Right kidney (tissue), 1 donor: ENCODE data around the gene FOXG1.
A peak's percentile ranks its signal among the peaks of the same experiment; 100 is the strongest.

Source experiments
- DNase-seq: peaks from one replicate; pipeline ENCODE4 v3.0.0-alpha.2; 2016

Gene FOXG1

DNA sequence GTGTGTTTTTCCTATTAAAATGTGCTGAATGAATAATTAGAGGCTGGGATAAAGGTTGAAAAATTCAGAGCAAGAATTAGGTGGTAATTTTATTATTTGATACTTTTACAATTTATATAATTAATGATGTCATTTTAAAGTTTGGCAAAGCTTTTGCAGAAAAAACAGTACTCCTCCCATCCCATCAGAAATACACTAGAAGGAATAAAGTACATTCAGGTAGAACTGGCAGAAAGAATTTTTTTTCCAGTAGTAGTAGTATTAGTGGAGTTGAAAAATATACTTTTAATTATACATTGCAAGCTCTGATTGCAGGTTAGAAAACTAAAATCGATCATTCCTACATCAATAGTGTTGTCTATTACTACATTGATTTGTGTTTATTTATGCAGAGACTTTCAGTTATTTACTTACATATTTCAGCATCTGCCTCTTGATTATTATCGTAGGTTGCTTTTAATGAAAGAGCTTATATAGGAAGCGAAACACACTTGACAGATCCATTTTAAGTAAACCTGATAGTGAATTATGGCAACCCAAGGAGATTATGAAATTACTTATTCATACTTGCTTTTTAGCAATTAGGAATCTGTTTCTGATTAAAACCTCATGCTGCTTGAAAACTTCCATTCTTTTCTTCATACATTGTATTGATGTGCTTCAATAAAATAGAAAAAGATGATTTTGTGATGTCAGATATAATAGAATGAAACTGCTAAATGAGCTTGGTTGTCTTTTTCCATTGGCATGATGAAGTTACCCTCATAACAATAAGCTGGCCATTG, 10.1 kb downstream of the FOXG1 start:
- peak; percentile 2 for DNase-seq

DNA sequence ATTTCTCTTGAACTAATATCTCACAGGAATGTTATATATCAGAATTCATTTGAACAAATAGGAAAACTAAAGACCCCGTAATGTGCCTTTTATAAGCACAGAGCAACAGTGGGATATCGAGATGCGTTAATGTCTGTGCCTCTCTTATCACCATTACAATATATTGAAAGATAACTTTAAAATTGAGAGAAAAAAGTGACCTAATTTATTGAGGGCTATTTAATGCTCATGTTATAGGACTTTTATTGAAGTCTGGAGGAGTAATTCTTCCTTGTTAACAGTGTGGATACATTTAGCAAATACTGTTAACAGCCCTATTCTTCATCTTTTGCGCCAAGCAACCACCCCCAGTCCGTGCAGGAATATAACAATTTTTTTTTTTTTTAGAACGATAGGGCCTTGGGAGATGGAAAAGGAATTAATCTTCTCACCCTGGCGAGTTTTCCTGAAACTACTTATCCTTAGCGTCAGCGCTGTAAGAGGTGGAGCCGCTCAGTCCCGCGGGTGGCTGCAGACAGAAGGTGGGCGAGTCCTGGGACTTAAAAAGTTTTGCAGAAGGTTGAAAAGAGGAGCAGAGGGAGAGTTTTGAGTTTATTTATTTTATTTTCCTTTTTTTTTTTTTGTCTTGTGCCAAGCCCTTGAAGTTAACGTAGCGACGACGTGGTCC, 11.0 kb downstream of the FOXG1 start:
- DNase-seq = peak; percentile 32

DNA sequence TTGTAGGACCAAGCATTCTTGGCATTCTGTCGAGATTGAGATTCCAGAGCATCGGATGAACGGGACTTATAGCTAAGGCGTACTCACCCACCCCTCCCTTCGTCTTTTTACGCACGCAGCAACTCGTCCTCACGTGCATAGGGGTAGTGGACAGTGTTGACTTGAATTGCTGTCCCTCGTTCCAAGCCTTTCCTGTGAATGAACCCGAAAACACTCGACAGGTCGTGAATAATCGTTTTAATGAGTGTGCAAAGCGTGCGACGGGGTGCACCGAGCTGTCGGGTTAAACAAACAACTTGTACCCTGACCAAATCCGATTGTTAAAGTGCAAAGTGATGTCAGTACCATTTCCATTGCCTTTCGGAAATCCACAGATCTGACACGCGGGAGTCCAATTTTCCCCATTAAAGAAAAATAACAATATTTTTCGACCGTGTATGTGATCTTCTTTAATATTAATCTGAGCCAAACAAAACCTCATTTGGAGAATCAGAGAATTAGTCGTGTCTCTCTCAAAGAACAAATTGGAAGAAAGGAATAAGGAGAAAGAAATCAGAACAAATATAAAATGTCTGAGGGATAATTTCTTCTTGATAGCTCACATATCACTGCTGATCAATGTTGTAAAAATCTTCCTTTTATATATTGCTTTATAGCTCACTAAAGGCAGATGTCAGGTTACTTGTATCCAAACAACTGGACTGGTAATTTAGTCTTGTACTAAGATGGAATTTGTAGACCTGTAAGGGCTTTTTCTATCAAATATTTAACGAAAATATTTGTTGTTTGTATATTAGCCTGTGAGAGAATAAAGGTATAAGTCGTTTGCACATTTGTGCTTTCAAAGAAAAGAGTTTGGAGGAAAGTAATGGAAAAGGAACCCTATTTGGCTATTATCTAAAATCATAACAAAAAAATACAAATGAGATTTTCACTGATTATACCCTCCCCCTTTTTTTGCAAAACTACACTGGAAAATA, 11.8 kb downstream of the FOXG1 start:
- DNase-seq = peak; percentile 55

DNA sequence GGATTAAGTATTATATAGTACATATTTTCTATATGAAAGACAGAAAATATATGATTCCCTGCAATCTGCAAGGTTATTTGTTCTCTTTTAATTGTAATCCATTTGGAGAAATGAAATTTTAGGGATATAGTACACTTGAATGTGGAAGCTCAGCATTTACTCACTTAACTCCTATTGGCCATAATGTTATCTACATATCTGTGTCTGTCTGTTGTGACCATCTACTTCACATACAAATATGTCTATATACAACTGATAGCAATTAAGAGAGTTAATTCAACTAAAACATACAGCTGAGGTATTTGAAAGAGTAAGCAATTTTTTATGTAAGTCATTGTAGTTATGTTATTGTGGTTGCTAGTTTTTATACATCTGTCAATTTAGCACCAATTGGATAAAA, 12.9 kb downstream of the FOXG1 start:
- DNase-seq = no peak

DNA sequence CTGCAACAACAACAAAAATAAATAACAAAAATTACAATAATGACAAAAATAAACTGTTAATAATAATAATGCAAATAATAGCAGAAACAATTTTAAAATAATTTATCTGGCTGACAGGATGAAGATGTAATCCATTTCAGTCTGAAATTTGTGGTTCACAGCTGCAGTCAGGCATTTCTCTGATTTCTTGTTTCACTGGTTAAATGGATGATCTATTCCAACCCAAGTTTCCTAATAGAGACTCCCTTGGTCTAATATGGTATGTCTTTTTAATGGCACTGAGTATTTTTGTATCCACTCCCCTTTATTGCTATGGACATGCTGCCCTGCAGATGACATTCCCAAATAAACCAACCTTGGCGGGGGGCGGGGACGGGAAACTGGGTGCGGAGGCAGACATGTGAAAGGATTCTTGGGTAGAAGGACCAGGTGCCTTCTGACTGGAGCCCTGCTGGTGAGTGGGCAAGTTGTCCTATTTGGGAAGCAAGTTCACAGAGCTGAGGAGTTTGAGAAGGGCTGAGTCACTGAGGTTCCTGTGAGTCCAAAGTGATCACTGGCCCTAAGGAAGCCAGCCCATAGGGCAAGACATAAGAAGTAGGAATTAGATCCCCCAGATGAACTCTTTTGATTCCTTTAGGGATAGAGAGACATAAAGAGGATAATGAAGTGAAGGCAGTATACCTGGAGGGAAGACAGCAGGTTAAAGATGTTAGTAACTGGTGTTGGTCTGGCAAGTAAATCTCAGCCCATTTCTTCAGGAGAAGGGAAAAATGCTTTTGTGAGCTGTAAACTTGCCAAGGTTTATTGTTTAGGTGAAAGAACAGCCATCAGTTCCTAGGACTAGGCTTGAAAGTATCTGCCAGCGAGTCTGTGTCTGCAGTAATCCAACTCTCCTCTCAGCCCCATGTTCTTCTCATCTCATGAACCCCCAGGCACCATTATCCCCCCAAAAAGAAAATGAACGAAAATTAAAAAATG, 14.5 kb downstream of the FOXG1 start:
- DNase-seq = peak; percentile 14

DNA sequence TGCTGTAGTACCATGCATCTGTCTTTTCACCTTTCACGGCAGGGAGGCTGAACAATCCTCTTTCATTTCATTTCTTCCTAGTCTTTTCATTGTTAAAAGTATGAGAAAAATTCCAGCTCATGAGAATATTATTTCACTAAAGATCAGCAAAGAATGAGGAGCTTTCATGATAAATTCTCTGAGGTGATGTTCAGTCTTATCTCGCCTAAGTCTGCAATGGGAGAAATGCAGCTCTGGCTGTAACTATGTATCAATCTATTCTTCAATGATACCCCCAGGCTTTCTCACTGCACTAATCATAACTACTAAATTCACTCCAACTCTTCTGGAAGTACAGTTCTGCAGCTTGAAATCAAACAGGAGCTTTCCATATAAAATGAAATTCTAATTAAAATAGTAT, 15.7 kb downstream of the FOXG1 start:
- no peak for DNase-seq

DNA sequence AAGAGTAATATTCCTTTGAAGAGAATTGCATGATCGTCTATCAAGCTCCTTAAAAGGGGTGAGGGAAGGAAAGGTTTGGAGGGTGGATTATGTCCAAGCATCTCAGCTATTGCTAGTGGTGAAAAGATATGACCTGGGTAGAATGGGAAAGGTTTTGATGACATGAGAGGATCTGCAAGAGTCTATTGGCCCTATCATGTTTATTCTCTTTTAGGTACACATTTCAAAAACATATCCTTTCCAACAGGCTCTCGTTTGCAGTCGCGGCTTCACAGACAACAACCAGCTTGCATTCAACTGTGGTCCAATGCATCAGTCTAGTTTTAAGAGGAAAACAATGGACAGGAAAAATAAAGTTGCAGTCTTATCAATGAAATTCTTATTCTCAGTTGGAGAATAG, 17.1 kb downstream of the FOXG1 start:
- DNase-seq = no peak

DNA sequence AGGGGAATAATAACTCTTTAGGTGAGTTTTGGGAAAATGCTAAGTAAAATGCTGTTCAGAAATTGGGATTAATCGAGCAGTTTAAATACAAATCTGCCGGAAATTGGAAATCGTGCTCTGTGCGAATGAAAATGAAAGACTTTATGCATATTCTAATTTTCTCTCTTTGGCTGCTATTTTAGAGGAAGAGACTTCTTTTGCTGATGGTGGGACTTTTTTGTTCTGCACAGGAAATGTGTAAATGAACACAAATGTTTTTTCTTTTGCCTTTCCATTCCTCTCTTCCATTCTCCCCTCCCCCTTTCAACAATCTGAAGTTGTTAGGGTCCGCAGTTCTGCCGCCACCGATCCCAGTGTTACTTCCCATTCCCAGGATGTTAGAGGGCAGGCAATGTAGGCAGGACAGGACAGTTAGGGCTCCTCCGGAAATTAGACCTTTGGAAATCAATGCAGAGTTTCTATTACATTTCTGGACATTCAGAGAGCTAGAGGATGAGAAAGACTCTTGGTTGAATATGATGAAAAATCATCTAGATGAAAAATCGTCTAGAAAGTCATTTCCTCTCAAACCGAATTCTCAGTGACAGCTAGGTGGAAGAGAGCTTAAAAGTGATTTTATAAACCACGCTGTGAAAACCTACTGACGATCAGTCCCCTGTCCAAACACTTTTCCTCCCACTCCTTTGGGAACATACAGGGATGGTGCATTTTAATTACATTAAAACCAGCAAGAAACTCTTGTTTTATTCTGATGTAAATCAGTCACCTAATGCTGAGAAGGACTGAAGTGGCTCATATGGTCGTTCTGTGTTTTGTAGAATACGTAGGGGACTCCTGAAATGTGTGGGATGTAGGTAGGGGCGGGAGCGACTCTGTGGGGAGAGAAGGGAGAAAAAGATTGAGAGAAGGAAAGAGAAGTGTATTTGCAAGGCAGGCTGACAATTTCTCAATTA, 17.8 kb downstream of the FOXG1 start:
- peak; percentile 22 for DNase-seq

DNA sequence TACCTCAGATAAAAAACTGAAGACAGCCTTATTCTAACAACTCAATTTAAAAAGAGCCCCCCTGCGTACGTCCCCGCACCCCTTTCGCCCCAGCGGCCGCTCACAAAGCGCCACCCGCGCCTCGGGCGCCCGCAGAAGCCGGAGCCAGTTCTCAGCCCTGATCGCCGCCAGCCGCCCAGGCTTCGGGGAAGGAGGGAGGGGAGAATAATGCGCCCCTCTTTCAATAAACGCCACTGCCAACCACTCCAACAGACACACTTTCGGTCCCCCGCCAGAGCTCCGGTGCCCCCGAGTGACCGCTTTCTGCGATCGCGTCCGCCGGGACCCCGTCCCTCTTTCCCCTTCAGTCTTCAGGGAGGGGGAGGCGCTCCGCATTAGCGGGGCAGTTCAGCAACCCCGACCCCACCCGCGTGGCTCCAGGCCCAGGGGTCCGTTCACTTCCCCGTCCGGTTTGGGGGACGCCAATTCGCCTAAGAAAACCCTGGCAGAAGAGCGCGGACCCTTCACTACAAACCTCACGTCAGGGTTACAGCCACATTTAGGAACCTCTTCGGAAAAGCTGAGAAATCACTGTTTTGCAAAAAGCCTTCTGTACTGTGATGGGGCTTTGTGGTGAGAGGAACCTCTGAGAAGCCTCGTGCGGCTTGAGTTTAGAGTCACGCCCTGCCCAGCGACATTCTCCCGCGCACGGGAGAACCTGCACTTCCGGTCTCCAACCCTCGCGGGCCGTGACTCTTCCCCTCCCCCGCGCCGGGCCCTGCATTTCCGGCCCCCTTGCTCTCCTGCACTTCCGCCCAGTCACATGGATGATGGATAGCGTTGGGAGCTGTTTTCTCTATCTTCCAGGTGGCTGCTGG, 18.7 kb downstream of the FOXG1 start:
- DNase-seq = peak; percentile 61

DNA sequence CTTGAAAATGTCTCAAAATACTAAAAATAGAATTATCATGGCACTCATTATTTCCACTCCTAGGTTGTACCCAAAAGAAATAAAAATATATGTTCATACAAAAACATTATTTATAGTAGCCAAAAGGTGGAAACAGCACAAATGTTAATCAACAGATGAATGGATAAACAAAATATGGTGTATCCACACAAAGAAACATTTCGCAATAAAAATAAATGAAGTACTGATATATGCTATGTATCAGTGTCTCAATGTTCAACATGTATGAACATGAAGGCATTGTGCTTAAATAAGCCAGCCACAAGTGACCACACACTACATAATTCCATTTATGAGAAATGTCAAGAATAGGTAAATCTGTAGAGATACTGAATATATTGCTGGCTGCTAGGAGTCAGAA, 40.9 kb downstream of the FOXG1 start:
- DNase-seq = no peak

DNA sequence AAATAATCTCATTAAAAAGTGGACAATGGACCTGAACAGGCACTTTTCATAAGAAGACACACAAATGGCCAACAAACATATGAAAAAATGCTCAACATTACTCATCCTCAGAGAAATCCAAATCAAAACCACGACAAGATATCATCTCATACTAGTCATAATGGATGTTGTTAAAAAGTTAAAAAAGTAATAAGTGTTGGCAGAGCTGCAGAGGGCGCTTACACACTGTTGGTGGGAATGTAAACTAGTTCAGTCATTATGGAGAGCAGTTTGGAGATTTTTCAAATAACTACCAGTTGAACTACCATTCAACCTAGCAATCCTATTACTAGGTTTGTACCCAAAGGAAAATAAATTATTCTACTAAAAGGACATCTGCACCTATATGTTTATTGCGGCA, 47.2 kb downstream of the FOXG1 start:
- no peak for DNase-seq
